ENCODE measurements around the gene MBD4.

- TF ChIP-seq CTCF (IDR thresholded peaks at IDR 0.05) (no peak), POLR2A (IDR thresholded peaks at IDR 0.05) (no peak)
These were observed 30.2 kb downstream of the MBD4 start for GRCh38 chr3:129409541-129409940.
